ENCODE measurements around the gene STN1.

The STN1 gene

DNA sequence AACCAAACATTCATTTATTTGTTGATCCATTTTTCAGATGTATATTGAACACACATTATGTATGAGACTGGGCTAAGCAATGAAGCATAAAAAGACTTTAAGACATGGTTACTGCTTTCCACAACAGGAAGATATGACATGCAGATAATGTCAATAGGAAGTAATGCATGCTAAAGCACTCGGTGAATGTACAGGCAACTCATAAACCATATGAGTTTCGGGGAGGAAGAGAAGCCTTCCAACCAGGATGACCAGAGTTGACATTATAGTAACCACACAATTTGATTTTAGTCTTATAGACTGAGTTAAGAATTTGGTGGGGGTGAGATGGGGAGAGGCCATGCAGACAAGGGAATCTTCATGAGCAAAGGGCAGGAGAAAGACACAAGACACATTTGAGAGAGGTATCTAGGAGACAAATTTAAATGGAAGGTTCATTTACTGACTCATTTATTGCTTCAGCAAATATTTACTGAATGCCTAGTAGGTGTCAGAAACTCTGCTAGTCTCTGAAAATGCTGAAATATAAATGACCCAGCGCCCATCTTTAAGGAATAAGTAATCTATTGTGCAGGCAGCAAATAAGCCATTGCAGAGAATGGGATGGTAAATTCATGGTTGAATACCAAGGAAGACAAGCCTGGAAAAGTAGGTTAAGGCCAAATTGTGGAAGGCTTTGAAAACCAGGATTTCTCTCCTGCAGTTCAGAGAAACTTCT lies 30.0 kb upstream of the STN1 start:
- no peaks in the 10 kb centered on the region for H3K36me3 ChIP-seq (ENCODE audit: control insufficient read depth, insufficient read depth, low read length)
- H3K27ac ChIP-seq (ENCODE audit: insufficient read depth, low read length, poor library complexity, severe bottlenecking) = no peak overlapping the region
- no peaks in the 10 kb centered on the region for H3K9me3 ChIP-seq (ENCODE audit: control insufficient read depth, low read length)
- H3K4me3 ChIP-seq (ENCODE audit: insufficient read depth, low read depth, low read length, poor library complexity, severe bottlenecking) = no peak overlapping the region
- no peaks in the 10 kb centered on the region for H3K4me1 ChIP-seq (ENCODE audit: control insufficient read depth, insufficient read depth, low read length, poor library complexity, severe bottlenecking)
- no peak for DNase-seq
- no peaks in the 10 kb centered on the region for H3K27me3 ChIP-seq (replicated peaks; ENCODE audit: control insufficient read depth, insufficient read depth, low read length, poor library complexity, severe bottlenecking)

DNA sequence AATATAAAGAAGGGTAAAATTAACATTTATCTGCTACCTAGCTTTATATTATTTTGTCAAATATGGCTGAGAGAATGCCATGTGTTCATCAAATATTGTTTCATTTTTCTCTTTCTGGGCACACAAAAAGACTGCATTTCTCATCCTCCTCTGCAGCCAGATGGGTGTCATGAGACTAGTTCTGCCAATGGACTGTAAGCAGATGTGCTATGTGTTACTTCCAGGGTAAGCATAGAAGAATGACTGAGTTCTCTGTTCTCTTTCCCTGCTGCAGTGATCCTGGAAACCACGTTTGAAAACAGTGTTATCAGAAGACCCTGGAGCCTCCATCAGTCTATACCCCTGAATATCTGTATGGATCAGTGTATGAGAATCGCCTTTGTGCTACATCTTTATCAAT lies 24.9 kb upstream of the STN1 start:
- Histone ChIP-seq H3K36me3 (ENCODE audit: control insufficient read depth, insufficient read depth, low read length) (no peaks in the 10 kb centered on the region), H3K4me3 (ENCODE audit: insufficient read depth, low read depth, low read length, poor library complexity, severe bottlenecking) (no peak overlapping the region), H3K4me1 (ENCODE audit: control insufficient read depth, insufficient read depth, low read length, poor library complexity, severe bottlenecking) (no peaks in the 10 kb centered on the region), H3K9me3 (ENCODE audit: control insufficient read depth, low read length) (no peaks in the 10 kb centered on the region), H3K27ac (ENCODE audit: insufficient read depth, low read length, poor library complexity, severe bottlenecking) (no peak overlapping the region), H3K27me3 (replicated peaks; ENCODE audit: control insufficient read depth, insufficient read depth, low read length, poor library complexity, severe bottlenecking) (no peaks in the 10 kb centered on the region)
- DNase-seq = no peak

DNA sequence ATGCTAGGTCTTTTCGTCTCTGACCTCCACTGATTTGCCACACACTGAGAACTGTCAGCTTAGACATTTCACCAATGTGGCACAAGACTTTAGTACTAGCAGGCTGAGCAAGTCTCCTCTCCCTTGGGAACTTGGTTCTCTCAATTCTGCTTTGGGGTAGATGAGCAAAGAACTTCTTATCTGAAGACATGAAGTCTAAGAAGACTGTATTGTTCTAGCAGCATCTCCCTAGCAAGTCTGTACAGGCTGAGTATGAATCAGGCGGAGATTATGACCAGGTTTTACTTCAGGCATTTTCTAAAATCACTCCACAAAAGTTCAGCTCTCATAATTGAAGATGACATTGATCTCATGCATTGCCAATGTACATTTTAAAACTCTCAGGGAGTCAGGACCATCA lies 23.8 kb upstream of the STN1 start:
- H3K4me3 ChIP-seq (ENCODE audit: insufficient read depth, low read depth, low read length, poor library complexity, severe bottlenecking) = no peak overlapping the region
- no peak overlapping the region for H3K27ac ChIP-seq (ENCODE audit: insufficient read depth, low read length, poor library complexity, severe bottlenecking)
- DNase-seq = no peak
- no peaks in the 10 kb centered on the region for H3K36me3 ChIP-seq (ENCODE audit: control insufficient read depth, insufficient read depth, low read length)
- H3K27me3 ChIP-seq (replicated peaks; ENCODE audit: control insufficient read depth, insufficient read depth, low read length, poor library complexity, severe bottlenecking) = no peaks in the 10 kb centered on the region
- H3K9me3 ChIP-seq (ENCODE audit: control insufficient read depth, low read length) = no peaks in the 10 kb centered on the region
- no peaks in the 10 kb centered on the region for H3K4me1 ChIP-seq (ENCODE audit: control insufficient read depth, insufficient read depth, low read length, poor library complexity, severe bottlenecking)

DNA sequence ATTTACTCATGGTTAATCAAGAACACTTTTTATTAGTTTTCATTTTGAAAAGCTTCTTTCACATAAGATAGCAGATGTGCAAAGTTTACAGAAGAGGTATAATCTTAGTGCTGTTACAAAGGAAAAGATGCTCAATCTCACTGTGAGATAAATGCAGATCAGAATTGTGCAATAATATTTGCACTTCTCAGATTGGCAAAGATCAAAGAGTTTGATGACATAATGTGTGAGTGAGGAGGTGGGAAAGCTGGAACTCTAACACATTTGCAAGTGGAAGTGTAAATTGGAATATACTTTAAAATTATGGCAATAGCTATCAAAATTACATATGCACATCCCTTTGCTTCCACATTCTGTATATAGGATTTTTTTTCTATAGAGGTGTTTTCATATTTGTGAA lies 21.5 kb upstream of the STN1 start:
- no peak for DNase-seq
- Histone ChIP-seq H3K36me3 (ENCODE audit: control insufficient read depth, insufficient read depth, low read length) (no peaks in the 10 kb centered on the region), H3K4me1 (ENCODE audit: control insufficient read depth, insufficient read depth, low read length, poor library complexity, severe bottlenecking) (no peaks in the 10 kb centered on the region), H3K27me3 (replicated peaks; ENCODE audit: control insufficient read depth, insufficient read depth, low read length, poor library complexity, severe bottlenecking) (no peaks in the 10 kb centered on the region), H3K27ac (ENCODE audit: insufficient read depth, low read length, poor library complexity, severe bottlenecking) (no peak overlapping the region), H3K4me3 (ENCODE audit: insufficient read depth, low read depth, low read length, poor library complexity, severe bottlenecking) (no peak overlapping the region), H3K9me3 (ENCODE audit: control insufficient read depth, low read length) (no peaks in the 10 kb centered on the region)

DNA sequence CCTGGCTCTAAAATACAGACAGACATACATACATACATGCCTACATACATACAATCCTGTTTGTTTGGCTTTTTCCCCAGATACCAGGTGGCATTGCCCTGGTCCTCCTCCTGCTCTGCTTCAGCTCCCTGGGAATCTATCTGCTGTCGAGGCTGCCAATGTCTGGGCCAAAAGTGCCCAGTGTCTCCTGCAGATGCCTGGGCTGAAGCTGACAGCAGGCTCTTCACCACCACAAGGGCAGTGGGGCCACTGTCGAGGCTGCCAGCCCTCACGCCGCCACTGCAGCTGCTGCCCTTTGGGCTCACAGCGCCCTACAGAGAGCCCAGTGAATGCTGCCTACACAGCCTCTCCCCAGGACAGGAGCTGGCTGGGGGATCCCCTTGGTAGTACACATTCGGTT lies 18.0 kb upstream of the STN1 start:
- no peaks in the 10 kb centered on the region for H3K4me1 ChIP-seq (ENCODE audit: control insufficient read depth, insufficient read depth, low read length, poor library complexity, severe bottlenecking)

DNA sequence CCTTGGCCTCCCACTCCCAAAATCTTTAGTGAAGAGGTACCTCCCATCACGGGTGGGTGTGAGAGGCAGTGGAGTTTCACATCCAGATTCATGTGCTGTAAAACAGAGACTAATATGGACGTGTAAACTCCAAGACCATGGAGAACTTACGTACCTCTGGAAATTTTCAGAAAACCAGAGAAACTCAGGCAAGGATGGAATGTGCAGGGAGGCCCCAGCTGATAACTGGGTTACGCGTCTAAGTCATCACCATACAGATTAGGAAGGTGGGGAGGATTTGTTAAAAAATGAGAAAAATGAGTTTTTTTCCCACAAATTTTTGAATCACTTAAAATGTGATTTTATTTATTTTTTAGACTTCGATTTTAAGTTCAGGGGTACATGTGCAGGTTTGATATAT lies 16.3 kb upstream of the STN1 start:
- Histone ChIP-seq H3K4me3 (ENCODE audit: insufficient read depth, low read depth, low read length, poor library complexity, severe bottlenecking) (no peak overlapping the region), H3K9me3 (ENCODE audit: control insufficient read depth, low read length) (no peaks in the 10 kb centered on the region), H3K27me3 (replicated peaks; ENCODE audit: control insufficient read depth, insufficient read depth, low read length, poor library complexity, severe bottlenecking) (no peaks in the 10 kb centered on the region), H3K4me1 (ENCODE audit: control insufficient read depth, insufficient read depth, low read length, poor library complexity, severe bottlenecking) (no peaks in the 10 kb centered on the region), H3K36me3 (ENCODE audit: control insufficient read depth, insufficient read depth, low read length) (no peaks in the 10 kb centered on the region), H3K27ac (ENCODE audit: insufficient read depth, low read length, poor library complexity, severe bottlenecking) (no peak overlapping the region)
- no peak for DNase-seq

More for the DNA sequence above, 18.0 kb upstream of the STN1 start:
- Histone ChIP-seq H3K36me3 (ENCODE audit: control insufficient read depth, insufficient read depth, low read length) (no peaks in the 10 kb centered on the region), H3K27ac (ENCODE audit: insufficient read depth, low read length, poor library complexity, severe bottlenecking) (no peak overlapping the region), H3K4me3 (ENCODE audit: insufficient read depth, low read depth, low read length, poor library complexity, severe bottlenecking) (no peak overlapping the region), H3K27me3 (replicated peaks; ENCODE audit: control insufficient read depth, insufficient read depth, low read length, poor library complexity, severe bottlenecking) (no peaks in the 10 kb centered on the region), H3K9me3 (ENCODE audit: control insufficient read depth, low read length) (no peaks in the 10 kb centered on the region)
- no peak for DNase-seq

DNA sequence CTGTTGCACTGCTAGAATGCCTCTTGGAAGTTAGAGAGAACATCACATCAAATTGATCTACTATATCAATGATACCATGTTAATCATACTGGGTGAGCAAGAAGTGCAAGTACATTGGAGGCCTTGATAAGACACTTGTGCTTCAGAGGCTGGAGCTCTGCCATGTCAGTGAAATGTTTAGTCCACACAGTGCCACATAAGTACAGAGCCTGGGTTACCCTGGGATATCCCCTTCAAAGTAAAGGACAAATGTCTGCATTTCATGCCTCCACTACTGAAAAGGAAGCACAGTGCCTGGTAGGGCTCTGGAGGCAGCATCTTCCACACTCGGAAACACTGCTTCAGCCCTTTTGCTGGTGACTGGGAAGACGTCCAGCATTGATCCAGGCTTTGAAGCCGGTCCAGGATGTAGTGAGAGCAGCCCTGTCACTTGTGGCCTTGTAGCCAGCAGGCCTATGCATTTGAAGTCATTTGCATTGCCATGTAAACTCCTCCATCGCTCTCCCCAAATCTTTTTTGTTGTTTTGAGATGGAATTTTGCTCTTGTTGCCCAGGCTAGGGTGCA lies 15.7 kb upstream of the STN1 start:
- no peak overlapping the region for H3K4me3 ChIP-seq (ENCODE audit: insufficient read depth, low read depth, low read length, poor library complexity, severe bottlenecking)

DNA sequence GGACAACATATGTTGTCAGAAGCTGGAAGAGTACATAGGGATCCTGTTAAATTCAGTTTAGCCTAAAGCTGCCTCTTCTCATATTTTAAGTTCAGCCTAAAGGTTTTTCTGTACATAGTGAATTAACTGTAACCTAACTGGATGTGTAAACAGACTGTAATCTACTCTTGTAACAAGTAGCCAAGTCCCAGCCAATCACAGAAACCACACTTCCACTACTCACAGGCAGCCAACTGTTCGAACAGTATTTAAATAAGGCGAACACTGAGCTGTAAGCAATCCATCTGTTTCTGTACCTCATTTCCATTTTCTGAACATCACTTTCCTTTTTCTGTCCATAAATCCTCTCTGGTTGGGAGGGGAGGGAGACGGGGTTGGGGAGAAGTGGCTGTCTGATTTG lies 15.0 kb upstream of the STN1 start:
- H3K9me3 ChIP-seq (ENCODE audit: control insufficient read depth, low read length) = no peaks in the 10 kb centered on the region
- no peaks in the 10 kb centered on the region for H3K27me3 ChIP-seq (replicated peaks; ENCODE audit: control insufficient read depth, insufficient read depth, low read length, poor library complexity, severe bottlenecking)
- H3K36me3 ChIP-seq (ENCODE audit: control insufficient read depth, insufficient read depth, low read length) = no peaks in the 10 kb centered on the region
- no peak for DNase-seq
- H3K4me1 ChIP-seq (ENCODE audit: control insufficient read depth, insufficient read depth, low read length, poor library complexity, severe bottlenecking) = no peaks in the 10 kb centered on the region
- no peak overlapping the region for H3K4me3 ChIP-seq (ENCODE audit: insufficient read depth, low read depth, low read length, poor library complexity, severe bottlenecking)
- no peak overlapping the region for H3K27ac ChIP-seq (ENCODE audit: insufficient read depth, low read length, poor library complexity, severe bottlenecking)

More for the DNA sequence above, 15.7 kb upstream of the STN1 start:
- no peak for DNase-seq
- H3K9me3 ChIP-seq (ENCODE audit: control insufficient read depth, low read length) = no peaks in the 10 kb centered on the region
- H3K27me3 ChIP-seq (replicated peaks; ENCODE audit: control insufficient read depth, insufficient read depth, low read length, poor library complexity, severe bottlenecking) = no peaks in the 10 kb centered on the region
- no peaks in the 10 kb centered on the region for H3K36me3 ChIP-seq (ENCODE audit: control insufficient read depth, insufficient read depth, low read length)
- H3K4me1 ChIP-seq (ENCODE audit: control insufficient read depth, insufficient read depth, low read length, poor library complexity, severe bottlenecking) = no peaks in the 10 kb centered on the region
- H3K27ac ChIP-seq (ENCODE audit: insufficient read depth, low read length, poor library complexity, severe bottlenecking) = no peak overlapping the region

DNA sequence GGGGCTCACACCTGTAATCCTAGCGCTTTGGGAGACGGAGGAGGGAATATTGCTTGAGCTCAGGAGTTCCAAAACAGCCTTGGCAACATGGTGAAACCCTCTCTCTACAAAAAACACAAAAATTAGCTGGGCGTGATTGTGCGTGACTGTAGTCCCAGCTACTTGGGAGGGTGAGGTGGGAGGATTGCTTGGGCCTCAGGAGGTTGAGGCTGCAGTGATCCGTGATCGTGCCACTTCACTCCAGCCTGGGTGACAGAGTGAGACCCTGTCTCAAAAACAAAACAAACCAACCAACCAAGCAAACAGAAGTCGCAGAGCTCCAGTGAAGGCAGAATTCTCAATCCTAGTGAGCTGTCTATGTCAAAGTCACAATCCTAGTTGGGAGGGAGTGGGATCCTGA lies 14.3 kb upstream of the STN1 start:
- Histone ChIP-seq H3K9me3 (ENCODE audit: control insufficient read depth, low read length) (no peaks in the 10 kb centered on the region), H3K27me3 (replicated peaks; ENCODE audit: control insufficient read depth, insufficient read depth, low read length, poor library complexity, severe bottlenecking) (no peaks in the 10 kb centered on the region), H3K4me3 (ENCODE audit: insufficient read depth, low read depth, low read length, poor library complexity, severe bottlenecking) (no peak overlapping the region), H3K4me1 (ENCODE audit: control insufficient read depth, insufficient read depth, low read length, poor library complexity, severe bottlenecking) (no peaks in the 10 kb centered on the region), H3K36me3 (ENCODE audit: control insufficient read depth, insufficient read depth, low read length) (no peaks in the 10 kb centered on the region), H3K27ac (ENCODE audit: insufficient read depth, low read length, poor library complexity, severe bottlenecking) (no peak overlapping the region)
- no peak for DNase-seq

DNA sequence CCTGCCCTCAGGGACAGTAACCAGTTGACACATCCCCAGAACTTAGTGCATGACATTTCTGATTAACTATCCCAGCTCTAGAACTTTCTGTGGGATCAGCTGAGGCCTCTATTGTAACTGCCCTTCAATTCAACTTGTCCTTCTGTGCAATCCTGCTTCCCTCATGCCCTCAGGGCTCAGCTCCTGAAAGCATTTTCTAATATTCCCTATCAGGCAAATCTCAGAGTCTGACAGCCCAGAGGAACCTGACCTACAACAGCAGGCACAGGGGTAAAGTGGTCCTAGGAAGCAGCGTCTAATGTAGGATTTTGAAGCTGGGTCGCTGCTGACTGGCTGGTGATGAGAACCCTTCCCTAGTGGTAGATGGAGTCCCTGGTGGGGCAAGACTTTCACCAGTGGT lies 13.6 kb upstream of the STN1 start:
- Histone ChIP-seq H3K4me3 (ENCODE audit: insufficient read depth, low read depth, low read length, poor library complexity, severe bottlenecking) (no peak overlapping the region), H3K9me3 (ENCODE audit: control insufficient read depth, low read length) (no peaks in the 10 kb centered on the region), H3K27ac (ENCODE audit: insufficient read depth, low read length, poor library complexity, severe bottlenecking) (no peak overlapping the region), H3K4me1 (ENCODE audit: control insufficient read depth, insufficient read depth, low read length, poor library complexity, severe bottlenecking) (no peaks in the 10 kb centered on the region), H3K27me3 (replicated peaks; ENCODE audit: control insufficient read depth, insufficient read depth, low read length, poor library complexity, severe bottlenecking) (no peaks in the 10 kb centered on the region), H3K36me3 (ENCODE audit: control insufficient read depth, insufficient read depth, low read length) (no peaks in the 10 kb centered on the region)
- no peak for DNase-seq
